DOHH2 (cell line): ENCODE measurements around the gene SYT13.

Source experiments
- H3F3A ChIP-seq: fragments of 200-600 bp; sonication (generic), shearing (Covaris generic); 2 replicates; pipeline ENCODE4 v1.6.0; 2016; ENCODE audit warnings: antibody characterized with exemption, mild to moderate bottlenecking; ENCODE audit not compliant: control insufficient read depth, insufficient read depth
- H3K27ac ChIP-seq: fragments of 200-600 bp; sonication (generic); 2 replicates; pipeline ENCODE4 v1.5.1; 2014; ENCODE audit warnings: low read depth, mild to moderate bottlenecking, low read length, moderate library complexity
- H3K27me3 ChIP-seq: fragments of 200-600 bp; sonication (generic); 2 replicates; pipeline ENCODE4 v1.6.1; 2014; ENCODE audit warnings: mild to moderate bottlenecking, low read length, mixed read lengths; ENCODE audit not compliant: control insufficient read depth
- H3K36me3 ChIP-seq: fragments of 200-600 bp; sonication (generic); 2 replicates; pipeline ENCODE4 v1.6.1; 2014; ENCODE audit warnings: mild to moderate bottlenecking, low read length, moderate library complexity, mixed read lengths; ENCODE audit not compliant: control insufficient read depth
- H3K4me1 ChIP-seq: fragments of 200-600 bp; sonication (generic); 2 replicates; pipeline ENCODE4 v1.6.1; 2014; ENCODE audit warnings: mild to moderate bottlenecking, low read length, mixed read lengths; ENCODE audit not compliant: control insufficient read depth
- H3K4me2 ChIP-seq: fragments of 200-600 bp; sonication (generic); 2 replicates; pipeline ENCODE4 v1.6.0; 2014; ENCODE audit warnings: mild to moderate bottlenecking, low read length, moderate library complexity
- H3K4me3 ChIP-seq: fragments of 200-600 bp; sonication (generic); 2 replicates; pipeline ENCODE4 v1.5.1; 2014; ENCODE audit warnings: mild to moderate bottlenecking, low read length, mixed read lengths
- H3K79me2 ChIP-seq: fragments of 200-600 bp; sonication (generic); 2 replicates; pipeline ENCODE4 v1.6.1; 2014; ENCODE audit warnings: mild to moderate bottlenecking, low read length, mixed read lengths; ENCODE audit not compliant: control insufficient read depth
- H3K9me2 ChIP-seq: fragments of 200-600 bp; sonication (generic); replicated peaks from 2 replicates; pipeline ENCODE4 v1.6.1; 2014; ENCODE audit warnings: mild to moderate bottlenecking, low read length, mixed read lengths; ENCODE audit not compliant: control insufficient read depth
- H3K9me3 ChIP-seq: fragments of 200-600 bp; sonication (generic); 2 replicates; pipeline ENCODE4 v1.6.1; 2014; ENCODE audit warnings: antibody characterized with exemption, low read length, mixed read lengths; ENCODE audit not compliant: control insufficient read depth, insufficient read depth
- H4K20me1 ChIP-seq: fragments of 200-600 bp; sonication (generic); 2 replicates; pipeline ENCODE4 v1.6.0; 2014; ENCODE audit warnings: low read depth, mild to moderate bottlenecking, antibody characterized with exemption, low read length, moderate library complexity; ENCODE audit not compliant: control insufficient read depth, insufficient read depth
- CTCF ChIP-seq: fragments of 200-600 bp; sonication (generic); IDR thresholded peaks from one replicate; pipeline ENCODE4 v1.5.1; 2014; ENCODE audit warnings: antibody characterized with exemption, mild to moderate bottlenecking, low read depth, low read length; ENCODE audit not compliant: poor library complexity, severe bottlenecking
- EZH2phosphoT487 ChIP-seq: fragments of 200-600 bp; sonication (generic); IDR thresholded peaks from 2 replicates; pipeline ENCODE4 v1.6.1; 2017; ENCODE audit warnings: borderline replicate concordance, mild to moderate bottlenecking, antibody characterized with exemption, low read length, moderate library complexity, mixed read lengths

The SYT13 gene

GRCh38 chr11:45254070-45254469 lies 32.1 kb downstream of the SYT13 start:
- TF ChIP-seq CTCF (no peak), EZH2phosphoT487 (no peak)
- H3K36me3 ChIP-seq = no peaks in the 10 kb centered on the region
- H3K27ac ChIP-seq = no peak overlapping the region
- no peak overlapping the region for H3K4me2 ChIP-seq
- H3K9me2 ChIP-seq = no peaks in the 10 kb centered on the region
- H3K79me2 ChIP-seq = no peaks in the 10 kb centered on the region
- H3K27me3 ChIP-seq = peaks cover 9% of the 10 kb centered on the region
- H3K4me3 ChIP-seq = no peak overlapping the region
- H4K20me1 ChIP-seq = no peaks in the 10 kb centered on the region
- H3F3A ChIP-seq = no peaks in the 10 kb centered on the region
- H3K9me3 ChIP-seq = no peaks in the 10 kb centered on the region
- H3K4me1 ChIP-seq = peaks cover 10% of the 10 kb centered on the region

GRCh38 chr11:45253640-45254039 lies 32.5 kb downstream of the SYT13 start:
- TF ChIP-seq EZH2phosphoT487 = no peak
- no peak for TF ChIP-seq CTCF
- H3F3A ChIP-seq = no peaks in the 10 kb centered on the region
- peaks cover 13% of the 10 kb centered on the region for H3K4me1 ChIP-seq
- no peaks in the 10 kb centered on the region for H3K9me2 ChIP-seq
- H3K27ac ChIP-seq = no peak overlapping the region
- H3K4me2 ChIP-seq = no peak overlapping the region
- H4K20me1 ChIP-seq = no peaks in the 10 kb centered on the region
- H3K27me3 ChIP-seq = peaks cover 9% of the 10 kb centered on the region; the same call in 1 of the 2 replicates
- no peaks in the 10 kb centered on the region for H3K79me2 ChIP-seq
- no peaks in the 10 kb centered on the region for H3K9me3 ChIP-seq
- H3K4me3 ChIP-seq = no peak overlapping the region
- H3K36me3 ChIP-seq = no peaks in the 10 kb centered on the region

- Histone ChIP-seq H3F3A (no peaks in the 10 kb centered on the region), H3K36me3 (no peaks in the 10 kb centered on the region), H3K4me3 (no peak overlapping the region), H4K20me1 (no peaks in the 10 kb centered on the region), H3K79me2 (no peaks in the 10 kb centered on the region), H3K9me2 (no peaks in the 10 kb centered on the region), H3K4me2 (no peak overlapping the region), H3K27ac (no peak overlapping the region), H3K27me3 (peaks cover 6% of the 10 kb centered on the region; the same call in 1 of the 2 replicates), H3K9me3 (no peaks in the 10 kb centered on the region), H3K4me1 (peaks cover 20% of the 10 kb centered on the region)
- TF ChIP-seq CTCF = no peak
- no peak for TF ChIP-seq EZH2phosphoT487
Measured at GRCh38 chr11:45252877-45253276, 33.3 kb downstream of the SYT13 start.
